ENCODE results near the gene KCNK1.
A peak's percentile ranks its signal among the peaks of the same experiment; 100 is the strongest.
"Not testable (repeated sequence)": the region's sequence is repeated elsewhere in the genome, so short reads cannot be mapped to it uniquely, and the experiment has no call there.

Gene KCNK1

DNA sequence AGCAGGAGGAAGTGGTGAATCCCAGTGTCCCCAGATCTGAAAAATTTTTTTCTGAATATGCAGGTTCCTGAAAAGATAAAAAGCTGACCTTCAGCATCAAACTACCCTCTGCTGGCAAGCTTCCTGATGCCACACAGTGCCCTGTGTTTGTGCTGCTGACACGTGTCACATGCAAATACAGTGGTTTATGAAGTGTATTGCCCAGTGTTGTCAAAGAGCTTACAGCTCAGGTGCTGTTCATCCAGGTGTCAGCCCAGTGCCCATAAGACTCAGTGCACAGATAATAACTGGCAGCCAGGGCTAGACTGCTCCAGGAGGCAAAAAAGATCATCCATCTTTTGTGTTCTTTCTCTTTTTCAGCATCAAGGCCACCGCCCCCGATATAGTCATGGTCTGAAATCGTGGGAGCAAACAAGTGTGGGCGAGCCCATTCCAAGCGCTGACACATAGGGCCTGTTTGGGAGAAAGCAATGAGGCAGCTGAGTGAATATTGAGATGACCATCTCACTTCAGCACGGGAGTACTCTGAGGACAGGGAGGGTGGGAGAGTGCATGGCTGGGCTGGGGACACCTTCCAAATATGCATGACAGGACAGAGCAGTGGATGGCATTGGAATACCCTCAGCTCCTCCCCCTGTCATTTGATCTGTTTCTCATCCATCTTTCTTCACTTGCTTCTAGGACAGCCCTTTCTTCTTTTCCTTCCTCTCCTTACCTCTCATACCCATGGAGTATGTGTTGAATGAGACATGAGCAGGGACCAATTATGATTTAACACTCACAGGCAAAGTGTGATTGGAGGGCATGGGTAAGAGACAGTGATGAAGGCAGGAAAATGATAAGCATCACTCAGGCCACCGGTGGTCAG lies 6.4 kb upstream of the KCNK1 start:
- DNase-seq, result no peak

DNA sequence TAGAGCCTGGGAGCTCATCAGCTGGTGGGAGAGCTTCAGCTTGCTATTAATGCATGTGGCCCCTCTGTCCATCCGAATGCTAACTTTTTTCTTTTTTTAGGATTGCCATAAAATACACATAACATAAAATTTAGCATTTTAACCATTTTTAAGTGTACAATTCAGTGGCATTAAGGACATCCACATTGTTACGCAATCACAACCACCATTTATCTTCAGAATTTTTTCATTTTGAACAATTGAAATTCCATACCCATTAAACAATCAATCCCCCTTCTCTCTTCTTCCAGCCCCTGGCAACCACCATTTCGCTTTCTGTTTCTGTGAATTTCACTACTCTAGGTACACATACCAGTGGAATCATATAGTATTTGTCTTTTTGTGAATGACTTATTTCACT lies 4.9 kb upstream of the KCNK1 start:
- DNase-seq, result no peak

DNA sequence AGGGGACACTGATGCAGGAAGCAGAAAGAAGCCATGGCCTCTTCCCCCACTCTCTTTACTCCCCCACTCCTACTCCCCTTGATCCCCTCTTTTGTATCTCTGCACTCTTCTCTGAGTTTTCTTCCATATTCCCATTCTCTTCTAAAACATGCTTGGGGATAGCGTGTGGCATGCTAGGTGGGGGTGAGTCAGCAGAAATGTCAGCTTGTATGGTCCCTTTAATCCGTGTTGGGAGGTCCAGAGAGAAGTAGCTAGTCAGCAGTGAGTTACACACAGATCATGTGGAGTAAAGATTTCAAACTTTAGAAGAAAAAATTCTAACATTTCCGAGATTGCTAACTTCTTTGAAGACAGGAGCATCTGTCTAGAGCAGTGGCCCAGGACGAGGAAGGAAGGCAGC lies 4.0 kb upstream of the KCNK1 start:
- DNase-seq, result no peak

DNA sequence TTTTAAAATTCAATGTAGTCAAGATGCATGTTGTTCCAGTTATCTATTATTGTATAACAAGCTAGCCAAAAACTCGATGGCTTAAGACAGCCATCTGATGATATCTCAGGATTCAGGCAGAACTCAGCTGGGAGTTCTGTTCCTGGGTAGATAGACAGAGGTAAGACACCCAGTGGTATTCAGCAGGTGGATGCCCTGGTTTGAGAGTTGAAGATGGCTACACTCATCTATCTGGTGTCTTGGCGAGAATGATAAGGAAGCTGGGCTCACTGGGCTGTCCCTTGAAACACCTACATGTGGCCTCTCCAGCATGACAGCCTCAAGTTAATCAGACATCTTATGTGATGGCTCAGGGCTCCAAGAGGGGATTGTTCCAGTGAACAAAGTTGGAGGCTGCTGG lies 3.3 kb upstream of the KCNK1 start:
- no peak for DNase-seq

DNA sequence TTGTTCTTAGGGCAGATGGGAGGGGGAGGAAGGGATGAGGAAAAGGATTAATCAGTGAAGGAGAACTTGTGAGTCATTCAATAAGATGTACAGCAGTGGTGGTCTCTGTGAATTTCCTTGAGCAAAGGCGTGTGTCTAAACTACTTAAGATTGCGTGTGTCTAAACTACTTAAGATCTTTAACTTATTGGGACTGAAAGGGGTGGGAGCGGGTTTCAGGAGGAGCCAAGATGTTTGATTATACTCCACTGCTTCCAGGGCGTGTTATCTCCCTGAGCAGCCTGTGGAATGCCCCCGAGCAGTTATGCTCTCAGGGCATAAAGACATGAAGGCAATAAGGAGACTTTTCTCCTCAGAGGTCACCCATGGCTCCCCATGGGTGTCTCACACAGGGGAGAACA lies 2.5 kb upstream of the KCNK1 start:
- DNase-seq, result not testable (repeated sequence)

DNA sequence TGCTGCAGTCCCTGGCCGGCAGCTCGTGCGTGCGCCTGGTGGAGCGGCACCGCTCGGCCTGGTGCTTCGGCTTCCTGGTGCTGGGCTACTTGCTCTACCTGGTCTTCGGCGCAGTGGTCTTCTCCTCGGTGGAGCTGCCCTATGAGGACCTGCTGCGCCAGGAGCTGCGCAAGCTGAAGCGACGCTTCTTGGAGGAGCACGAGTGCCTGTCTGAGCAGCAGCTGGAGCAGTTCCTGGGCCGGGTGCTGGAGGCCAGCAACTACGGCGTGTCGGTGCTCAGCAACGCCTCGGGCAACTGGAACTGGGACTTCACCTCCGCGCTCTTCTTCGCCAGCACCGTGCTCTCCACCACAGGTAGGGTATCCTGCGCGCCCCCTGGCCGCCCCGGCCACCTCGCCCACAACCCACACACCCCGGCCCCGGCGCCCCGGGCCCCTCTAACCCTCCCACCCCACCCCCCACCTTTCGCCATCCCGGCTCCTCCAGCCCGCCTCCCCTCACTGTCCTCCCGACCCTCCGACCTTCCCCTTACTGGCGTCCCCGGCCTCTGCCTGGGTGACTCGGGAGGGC lies 352 bp downstream of the KCNK1 start:
- peak in 5 of 14 donors; percentile 27 to 80 (median 57) for DNase-seq

DNA sequence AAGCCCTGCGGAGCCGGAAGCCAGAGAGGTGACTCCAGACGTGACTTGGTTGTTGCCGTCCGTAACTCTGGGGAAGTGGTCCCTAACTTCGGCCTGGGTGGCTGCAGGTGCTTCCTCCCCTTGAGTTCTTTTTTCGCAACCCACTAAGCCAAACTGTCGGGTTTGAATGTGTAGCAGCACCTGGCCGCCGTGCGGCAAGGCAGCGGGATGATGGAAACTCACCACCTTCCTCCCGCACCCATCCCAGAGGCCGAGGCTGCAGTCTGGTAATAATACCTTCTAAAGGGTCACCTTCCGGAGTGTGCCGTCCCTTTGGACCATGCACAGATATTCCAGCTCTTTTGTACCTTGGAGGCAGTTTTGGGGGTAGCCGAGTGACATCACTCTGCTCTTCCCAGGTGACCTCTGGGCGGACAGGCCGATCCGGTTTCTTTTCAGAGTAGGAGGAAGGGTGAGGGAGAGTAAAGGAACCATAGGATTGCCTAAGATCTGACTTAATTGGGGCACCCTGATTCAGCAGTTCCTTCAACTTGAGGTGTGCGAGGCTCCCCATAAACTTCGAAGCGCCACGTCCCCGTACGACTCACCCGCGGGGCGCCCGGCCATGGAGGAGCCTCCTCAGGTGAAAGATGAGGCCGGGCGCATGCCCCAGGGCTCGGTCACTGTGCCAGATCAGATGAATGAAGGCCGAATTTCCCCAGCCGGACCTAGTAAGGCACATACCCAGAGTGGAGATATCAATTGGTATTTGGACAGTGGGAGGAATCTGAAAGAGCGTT lies 1.0 kb downstream of the KCNK1 start:
- peak in 4 of 14 donors; percentile 16 to 32 (median 32) for DNase-seq

DNA sequence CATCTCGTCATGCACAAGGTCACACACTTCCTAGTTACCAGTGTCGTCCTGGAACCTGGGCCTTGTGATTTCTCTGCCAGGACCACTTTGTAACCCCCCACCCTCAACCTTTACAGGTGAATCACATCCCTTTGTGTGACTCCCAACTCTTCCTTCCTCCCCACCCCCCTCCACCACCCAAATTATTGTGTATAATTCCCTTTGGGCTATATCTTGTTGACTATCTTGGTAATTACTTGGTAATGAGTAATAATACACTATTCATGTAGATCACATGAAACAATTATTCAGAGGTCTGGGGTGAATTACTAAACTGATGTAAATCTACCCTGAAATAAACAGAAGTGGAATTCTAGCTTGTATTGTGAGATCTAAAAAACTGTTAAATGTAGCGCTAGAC lies 1.7 kb downstream of the KCNK1 start:
- DNase-seq, result no peak

DNA sequence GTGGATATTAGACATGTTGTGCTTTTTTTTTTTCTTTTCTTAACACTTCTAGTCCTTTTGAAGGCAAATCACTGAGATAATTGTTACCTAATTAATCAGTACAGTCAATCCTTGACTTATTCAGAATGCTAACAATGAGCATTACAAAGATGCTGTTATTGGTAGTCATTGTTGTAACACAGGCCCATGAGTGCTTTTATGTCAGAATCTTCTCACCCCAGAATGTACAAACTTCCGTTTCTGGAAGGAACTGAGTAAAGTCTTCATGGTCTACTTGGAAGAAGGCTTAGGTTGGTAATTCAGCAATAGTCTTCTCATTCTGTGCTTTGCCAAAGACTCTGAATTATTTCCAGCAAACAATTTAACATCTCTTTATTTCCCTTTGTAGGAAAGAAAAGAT lies 3.1 kb downstream of the KCNK1 start:
- no peak for DNase-seq

DNA sequence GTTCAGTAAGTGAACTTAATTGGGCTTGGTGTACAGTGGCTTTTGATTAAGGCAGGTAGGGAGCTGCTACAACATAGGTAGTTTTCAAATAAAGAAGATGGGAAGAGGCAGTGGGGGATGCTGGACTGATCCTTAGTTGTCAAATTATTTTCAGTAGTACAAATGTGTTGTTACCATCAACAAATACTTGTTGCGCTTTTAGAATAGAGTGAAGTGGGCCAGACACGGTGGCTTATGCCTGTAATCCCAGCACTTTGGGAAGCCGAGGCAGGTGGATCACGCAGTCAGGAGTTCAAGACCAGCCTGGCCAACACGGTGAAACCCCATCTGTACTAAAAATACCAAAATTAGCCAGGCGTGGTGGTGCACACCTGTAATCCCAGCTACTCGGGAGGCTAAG lies 5.5 kb downstream of the KCNK1 start:
- DNase-seq, result not testable (repeated sequence)

DNA sequence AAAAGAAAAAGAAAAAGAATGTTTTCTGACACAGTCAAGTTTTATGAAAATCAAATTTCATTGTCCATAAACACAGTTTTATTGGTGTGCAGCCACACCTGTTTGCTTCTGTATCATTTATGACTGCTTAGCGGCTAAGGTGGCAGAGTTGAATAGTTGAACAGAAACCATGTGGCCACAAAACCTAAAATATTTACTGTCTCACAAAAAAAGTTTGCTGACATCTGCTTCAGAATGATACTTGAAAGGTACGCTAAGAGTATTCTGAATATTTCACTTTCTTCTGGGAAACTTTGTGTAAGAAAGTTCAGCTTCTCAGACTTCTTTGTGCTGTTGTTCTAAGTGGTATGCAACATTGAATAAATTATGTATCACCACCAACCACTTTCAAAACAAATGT lies 6.2 kb downstream of the KCNK1 start:
- no peak for DNase-seq

DNA sequence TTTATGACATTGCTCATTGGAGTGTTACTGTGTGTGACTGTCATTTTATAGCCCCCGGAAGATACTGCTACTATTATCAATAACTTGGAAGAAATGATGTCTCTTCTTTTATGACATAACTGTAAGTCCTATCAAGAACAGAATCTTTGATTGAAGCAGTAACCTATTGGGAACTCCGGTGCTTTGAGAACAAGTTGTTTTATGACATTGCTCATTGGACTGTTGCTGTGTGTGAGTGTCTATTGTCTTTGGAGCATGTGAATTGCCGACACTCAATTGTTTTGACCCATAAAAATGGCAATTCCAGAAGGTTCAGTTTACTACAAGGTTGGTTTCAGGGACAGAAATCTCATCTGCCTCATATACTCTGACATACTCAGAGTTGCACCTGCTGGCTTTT lies 8.0 kb downstream of the KCNK1 start:
- DNase-seq, result no peak

DNA sequence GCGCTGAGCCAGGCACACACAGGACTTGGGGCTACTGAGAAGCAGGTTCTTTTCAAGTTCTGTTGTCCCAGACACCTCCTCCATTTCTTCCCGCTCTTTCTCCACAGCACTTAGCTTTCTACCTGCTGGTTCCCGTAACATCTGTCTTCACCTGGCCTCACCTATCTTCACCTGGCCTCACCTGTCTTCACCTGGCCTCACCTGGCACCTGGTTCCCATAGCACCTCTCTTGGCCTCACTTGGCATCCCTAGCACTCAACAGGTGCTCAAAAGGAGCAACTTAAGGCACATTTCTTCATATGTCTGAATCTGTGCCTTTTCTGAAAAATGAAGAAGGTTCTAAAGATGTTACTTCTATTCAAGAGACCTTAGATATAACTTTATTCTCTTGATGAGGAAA lies 10.4 kb downstream of the KCNK1 start:
- no peak for DNase-seq

DNA sequence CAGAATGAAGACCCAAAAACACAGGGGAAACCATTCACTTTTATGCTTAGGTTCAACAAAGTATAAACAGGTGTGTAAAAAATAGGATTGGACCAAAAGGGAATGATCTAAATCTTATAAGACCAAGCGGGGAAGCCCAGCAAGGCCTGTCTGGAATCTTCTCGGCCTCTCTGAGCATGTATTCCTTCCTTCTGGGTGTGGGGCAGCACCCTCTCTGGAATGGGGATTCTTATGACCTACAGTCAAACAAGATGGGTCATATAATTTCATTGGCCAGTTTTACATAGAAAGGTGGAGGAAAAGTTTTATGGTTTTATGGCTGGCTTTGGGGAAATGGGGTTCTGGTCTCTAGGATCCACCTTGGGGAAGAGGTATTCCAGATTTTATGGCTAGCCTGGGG lies 11.2 kb downstream of the KCNK1 start:
- no peak for DNase-seq

DNA sequence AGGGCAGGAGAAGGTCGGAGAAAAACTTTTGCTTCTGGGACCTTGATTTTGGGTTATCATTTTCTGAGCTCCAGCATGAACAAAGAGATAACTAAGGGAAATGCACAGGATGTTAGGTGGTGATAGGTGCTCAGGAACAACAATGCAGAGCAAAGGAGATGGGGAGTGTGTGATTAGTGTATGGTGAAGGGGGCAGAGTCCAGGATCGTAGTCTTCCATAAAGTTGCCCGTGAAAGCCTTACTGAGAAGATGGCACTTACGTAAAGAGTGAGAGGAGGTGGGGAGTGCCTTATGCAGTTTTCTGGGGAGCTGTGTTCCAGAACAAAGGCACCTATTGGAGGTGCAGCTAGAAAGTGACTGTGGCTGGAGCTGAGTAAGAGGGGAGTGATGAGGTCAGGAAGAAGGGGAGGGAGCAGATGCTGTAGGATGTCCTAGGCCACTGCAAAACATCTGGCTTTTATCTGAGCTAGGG lies 11.6 kb downstream of the KCNK1 start:
- no peak for DNase-seq

DNA sequence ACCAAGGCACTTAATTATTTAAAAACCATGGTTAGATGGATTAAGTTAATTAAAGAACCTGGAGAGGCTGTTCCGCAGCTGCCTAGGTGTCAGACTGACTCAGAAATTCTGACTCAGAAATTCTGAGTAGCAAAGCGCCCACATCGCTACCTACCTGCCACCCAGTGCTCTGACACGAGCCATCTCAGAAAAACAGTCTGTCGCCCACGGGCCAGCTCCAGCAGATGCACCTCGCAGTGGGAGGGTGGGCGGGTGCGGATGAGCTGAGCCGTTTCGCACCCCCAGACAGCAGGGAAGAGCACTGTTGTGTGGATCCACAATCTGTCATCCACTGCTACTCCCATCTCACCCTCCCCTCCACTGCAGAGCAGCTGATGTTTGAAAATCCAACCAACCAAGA lies 13.5 kb downstream of the KCNK1 start:
- peak in 3 of 14 donors; percentile 13 to 96 (median 30) for DNase-seq

DNA sequence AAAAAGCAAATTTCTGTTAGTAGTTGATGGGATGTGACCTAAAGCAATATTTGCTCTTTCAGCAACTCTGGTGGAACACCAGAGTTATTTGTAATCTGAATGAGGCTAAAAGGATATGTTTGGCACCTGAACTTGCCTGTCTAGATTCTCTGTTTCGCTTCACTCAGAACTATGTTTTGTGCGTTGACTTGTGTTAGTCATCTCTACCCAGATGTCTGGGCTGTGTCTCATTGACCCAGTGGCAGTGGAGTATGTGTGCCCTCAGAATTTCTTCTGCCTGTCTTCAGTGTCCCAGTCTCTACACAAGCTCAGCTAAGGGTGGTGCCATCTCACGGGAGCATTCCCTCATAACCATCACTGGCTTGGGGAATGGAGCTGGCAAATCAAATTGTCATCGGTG lies 13.9 kb downstream of the KCNK1 start:
- DNase-seq, result no peak

DNA sequence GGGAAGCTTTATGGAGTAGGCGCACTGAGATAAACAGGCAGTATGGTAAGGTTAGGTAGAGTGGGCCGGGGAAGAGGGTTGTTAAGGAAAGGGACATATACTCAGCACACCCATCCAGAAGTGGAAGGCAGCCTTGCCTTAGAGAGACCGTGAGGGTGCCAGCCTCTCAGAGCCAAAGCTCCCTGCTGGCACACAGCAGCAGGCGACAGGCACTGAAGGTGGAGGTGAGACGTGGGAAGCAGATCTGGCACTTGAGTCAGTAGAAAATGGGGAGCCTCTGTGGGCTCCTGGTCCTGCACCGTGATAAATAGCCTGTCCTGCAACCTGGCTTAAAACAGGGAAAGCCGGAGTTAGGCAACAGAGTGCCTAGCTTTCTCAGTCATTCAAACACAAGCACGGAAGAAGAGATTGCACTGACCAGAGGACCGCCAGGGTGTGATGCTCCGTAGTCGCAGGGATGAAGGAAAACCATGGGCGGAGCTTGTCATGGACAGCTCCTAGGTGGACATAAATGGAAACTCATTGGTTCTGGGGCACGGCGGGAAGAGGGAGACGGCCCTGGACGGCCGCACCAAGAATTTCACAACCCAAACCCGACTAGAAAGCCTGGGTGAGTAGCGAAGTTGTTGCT lies 15.5 kb downstream of the KCNK1 start:
- DNase-seq, result peak in 1 of 14 donors; percentile 78

DNA sequence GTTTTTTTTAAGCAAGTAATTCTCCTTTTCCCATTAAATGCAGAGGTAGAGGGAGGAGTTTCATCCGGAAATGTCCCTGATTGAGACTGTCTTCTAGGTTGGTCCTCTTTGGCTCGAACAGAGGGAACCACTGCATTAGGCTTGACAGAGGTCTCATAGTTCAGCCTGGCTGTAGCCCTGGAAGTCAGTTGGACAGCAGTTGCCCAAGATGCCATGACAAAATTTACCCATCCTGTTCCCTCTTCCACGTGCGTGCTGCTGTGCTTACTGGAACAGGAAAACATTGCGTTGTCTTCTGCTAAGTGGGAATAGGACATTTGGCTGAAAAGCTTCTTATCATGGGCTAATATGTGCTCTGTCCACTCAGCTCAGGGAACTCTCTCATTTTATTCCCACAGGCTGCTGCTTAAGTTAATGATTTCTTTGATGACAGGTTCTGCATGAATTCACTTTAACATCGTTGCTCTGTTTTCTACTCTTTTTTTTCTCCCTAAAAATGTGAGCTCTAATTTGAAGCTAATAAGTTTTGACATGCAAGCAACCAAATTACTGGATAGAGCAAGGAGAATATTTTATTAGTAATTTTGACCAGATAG lies 18.0 kb downstream of the KCNK1 start:
- no peak for DNase-seq

DNA sequence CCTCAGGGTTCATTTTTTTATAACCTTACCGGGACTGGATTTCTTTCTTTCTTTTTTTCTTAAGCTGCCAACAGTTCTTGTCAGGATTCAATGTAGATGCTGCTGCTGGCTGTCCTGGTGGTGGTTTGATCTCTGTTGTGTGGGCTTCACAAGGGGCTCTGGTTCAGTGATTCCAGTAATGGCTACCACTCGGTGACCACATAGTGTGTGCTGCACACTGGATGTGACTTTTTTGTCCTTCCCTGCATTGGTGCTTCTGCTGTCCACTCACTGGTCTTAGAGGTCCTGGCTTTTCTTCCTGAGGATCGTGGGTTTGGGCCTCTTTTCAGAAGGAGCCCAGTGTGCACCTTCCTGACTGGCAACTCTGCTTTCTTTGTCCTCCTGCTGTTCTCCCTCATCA lies 18.5 kb downstream of the KCNK1 start:
- no peak for DNase-seq

DNA sequence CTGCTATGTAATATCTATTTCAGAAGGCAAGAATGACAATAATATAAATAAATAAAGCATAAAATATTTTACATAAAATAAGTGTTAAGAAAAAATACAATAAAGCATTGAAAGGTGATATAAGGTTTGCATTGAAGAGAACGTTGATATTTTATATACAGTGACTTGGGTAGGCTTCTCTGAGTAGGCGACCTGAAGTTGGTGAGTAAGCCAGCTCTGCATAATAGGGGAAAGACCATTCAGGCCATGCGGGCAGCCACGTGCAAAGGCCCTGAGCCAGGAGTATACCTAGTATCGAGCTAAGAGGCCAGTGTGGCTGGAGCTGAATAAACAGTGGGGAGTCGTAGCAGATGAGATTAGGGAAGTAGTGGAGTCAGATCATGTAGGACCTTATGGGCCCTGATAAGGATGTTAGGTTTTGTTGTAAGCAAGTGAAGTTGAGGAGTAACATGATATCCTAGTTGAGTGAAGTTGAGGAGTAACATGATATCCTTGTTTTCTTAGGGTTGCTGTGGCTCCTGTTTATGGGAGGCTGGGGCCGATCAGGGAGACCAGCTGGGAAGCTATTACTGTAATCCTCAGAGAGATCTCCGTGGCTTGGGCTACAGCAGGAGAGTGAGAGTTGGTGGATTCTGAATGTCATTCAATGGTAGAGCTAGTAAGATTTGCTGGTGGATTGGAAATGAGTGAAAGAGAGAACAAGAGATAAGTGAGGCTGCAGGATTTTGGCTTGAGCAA lies 22.0 kb downstream of the KCNK1 start:
- no peak for DNase-seq

DNA sequence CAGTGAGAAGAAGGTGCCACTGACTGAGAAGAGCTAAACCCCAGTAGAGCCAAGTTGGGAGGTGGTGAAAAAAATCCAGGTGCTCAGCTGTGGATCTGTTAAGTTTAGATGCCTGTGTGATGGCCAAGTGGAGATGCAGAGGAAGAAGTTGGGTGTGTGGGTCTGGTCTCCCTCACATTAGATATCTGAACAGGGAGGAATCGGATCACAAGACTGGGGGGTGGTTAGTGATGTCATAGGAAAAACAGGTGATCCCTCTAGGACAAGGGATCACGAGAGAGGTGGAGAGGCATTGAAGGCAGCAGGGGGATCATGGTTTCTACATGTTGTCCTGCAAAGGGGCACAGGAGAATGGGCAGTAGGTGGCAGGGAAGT lies 22.6 kb downstream of the KCNK1 start:
- no peak for DNase-seq
